Tibial artery (tissue), 4 donors: ENCODE data around the gene TCF23.

Experiments
- DNase-seq, 2 donors: peaks; one replicate each; pipeline ENCODE4 v3.0.0-alpha.2; 2019
- H3K27ac ChIP-seq, 2 donors: fragments of 200-600 bp; sonication (generic) in 1 of 2; 1 replicate in 1 of 2; 2 replicates in 1 of 2; pipeline ENCODE4 v1.5.1; 2018 to 2019; ENCODE audit warnings: mild to moderate bottlenecking in 1 of 2
- H3K27me3 ChIP-seq, 2 donors: fragments of 200-600 bp; sonication (generic) in 1 of 2; one replicate each; pipeline versions ENCODE4 v1.5.1 to v1.6.0; 2016 to 2019
- H3K36me3 ChIP-seq, 3 donors: fragments of 200-600 bp; sonication (generic) in 2 of 3; one replicate each; pipeline ENCODE4 v1.5.1; 2016 to 2019; ENCODE audit warnings: mild to moderate bottlenecking in 2 of 3
- H3K4me1 ChIP-seq, 4 donors: fragments of 200-600 bp; sonication (generic) in 2 of 4; 1 replicate in 3 of 4; 2 replicates in 1 of 4; pipeline ENCODE4 v1.5.1; 2016 to 2019
- H3K4me3 ChIP-seq, 2 donors: fragments of 200-600 bp; sonication (generic) in 1 of 2; 1 replicate in 1 of 2; 2 replicates in 1 of 2; pipeline ENCODE4 v1.5.1; 2018 to 2019; ENCODE audit warnings: mild to moderate bottlenecking in 2 of 2
- H3K9me3 ChIP-seq, 3 donors: fragments of 200-600 bp; sonication (generic) in 1 of 3; one replicate each; pipeline ENCODE4 v1.5.1; 2016 to 2019
- intact Hi-C: fragments of 100-400 bp; cut with DNase I; formaldehyde crosslinking; loops from one replicate; pipeline ENCODE4 v1.15.0; 2023; ENCODE audit warnings: low total_unique reads
- TF ChIP-seq, protein P1 (sequence below), 2 experiments: fragments of 200-600 bp in 1 of 2; fragments of 450-650 bp in 1 of 2; IDR thresholded peaks; one replicate each; pipeline ENCODE4 v1.5.1; 2017 to 2019; ENCODE audit warnings: antibody characterized with exemption in 2 of 2, mild to moderate bottlenecking in 1 of 2, moderate library complexity in 1 of 2

TCF23 gene

DNA sequence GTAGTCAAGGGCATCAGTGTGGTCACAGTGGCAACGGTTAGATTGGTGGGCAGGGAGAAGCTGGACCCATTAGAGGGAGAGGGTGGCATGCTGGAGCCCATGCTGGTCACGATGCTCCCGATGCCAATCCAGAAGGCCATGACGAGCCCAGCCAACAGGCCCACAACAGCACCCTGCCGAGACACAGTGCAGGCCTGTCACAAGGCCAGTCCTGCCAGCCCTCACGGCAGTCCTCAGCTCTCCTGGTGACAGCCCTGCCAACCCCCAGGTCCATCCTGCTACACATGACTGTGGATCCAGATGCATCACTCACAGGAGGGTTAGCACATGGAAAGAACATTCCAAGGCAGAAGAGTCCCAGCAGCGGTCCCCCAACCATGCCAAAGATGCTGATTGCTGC is 52.9 kb downstream of the TCF23 start:
- Histone ChIP-seq H3K27me3 (no peaks in the 10 kb centered on the region), H3K27ac (no peak overlapping the region), H3K9me3 (no peaks in the 10 kb centered on the region), H3K36me3 (peaks cover 39 to 76% (median 53%) of the 10 kb centered on the region in 3 donors), H3K4me3 (no peak overlapping the region), H3K4me1 (no peaks in the 10 kb centered on the region)
- intact Hi-C loops: no loop called here
- TF ChIP-seq, protein P1, sequence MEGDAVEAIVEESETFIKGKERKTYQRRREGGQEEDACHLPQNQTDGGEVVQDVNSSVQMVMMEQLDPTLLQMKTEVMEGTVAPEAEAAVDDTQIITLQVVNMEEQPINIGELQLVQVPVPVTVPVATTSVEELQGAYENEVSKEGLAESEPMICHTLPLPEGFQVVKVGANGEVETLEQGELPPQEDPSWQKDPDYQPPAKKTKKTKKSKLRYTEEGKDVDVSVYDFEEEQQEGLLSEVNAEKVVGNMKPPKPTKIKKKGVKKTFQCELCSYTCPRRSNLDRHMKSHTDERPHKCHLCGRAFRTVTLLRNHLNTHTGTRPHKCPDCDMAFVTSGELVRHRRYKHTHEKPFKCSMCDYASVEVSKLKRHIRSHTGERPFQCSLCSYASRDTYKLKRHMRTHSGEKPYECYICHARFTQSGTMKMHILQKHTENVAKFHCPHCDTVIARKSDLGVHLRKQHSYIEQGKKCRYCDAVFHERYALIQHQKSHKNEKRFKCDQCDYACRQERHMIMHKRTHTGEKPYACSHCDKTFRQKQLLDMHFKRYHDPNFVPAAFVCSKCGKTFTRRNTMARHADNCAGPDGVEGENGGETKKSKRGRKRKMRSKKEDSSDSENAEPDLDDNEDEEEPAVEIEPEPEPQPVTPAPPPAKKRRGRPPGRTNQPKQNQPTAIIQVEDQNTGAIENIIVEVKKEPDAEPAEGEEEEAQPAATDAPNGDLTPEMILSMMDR (IDR thresholded peaks at IDR 0.05): no peak
- no peak for DNase-seq

DNA sequence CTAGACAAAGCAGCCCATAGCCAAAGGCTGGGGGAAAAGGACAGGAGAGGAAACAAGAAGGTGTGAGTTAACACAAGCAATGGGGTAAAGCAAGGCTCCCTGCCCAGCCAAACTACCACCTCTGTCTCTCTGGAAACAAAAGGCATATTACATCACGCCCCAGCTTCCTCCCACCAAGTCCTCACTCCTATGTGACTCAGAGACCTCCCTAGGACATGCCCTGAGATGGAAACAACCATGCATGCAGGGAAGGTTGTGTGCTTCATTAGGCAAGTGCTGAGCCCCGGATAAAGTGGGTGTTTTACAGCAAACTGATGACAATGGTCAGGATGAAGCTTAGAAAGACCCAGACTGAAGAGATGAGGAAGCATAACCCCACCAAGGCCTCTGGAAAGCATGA is 54.0 kb downstream of the TCF23 start:
- peaks cover 48 to 87% (median 62%) of the 10 kb centered on the region in 3 donors for H3K36me3 ChIP-seq
- H3K4me3 ChIP-seq: no peak overlapping the region
- H3K4me1 ChIP-seq: no peaks in the 10 kb centered on the region
- H3K27me3 ChIP-seq: no peaks in the 10 kb centered on the region
- H3K27ac ChIP-seq: no peak overlapping the region
- intact Hi-C loops: loop anchor here (1.0 kb wide), 1 partner anchor 102 kb away; no protein-coding TSS in a partner anchor
- no peaks in the 10 kb centered on the region for H3K9me3 ChIP-seq
- TF ChIP-seq, protein P1 (IDR thresholded peaks at IDR 0.05): no peak
- no peak for DNase-seq

DNA sequence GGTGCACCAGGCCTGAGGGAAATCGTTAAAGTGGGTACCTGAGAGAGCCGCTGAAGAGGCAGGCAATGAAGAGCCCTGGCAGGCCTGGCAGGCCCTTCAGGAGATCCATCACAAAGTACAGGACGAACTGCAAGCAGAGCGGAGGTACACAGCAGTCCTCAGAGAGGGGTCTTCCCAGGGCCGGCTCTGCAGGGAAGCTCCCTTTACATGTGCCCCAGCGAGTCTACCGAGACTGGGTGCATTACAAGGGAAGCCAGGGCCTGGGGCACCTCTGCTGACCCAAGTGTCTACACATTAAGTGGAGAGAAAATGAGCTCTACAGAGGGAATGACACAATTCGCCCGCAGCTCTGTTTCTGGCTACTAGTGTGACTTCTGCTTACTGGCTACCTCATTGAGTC is 54.9 kb downstream of the TCF23 start:
- Histone ChIP-seq H3K36me3 (peaks cover 54 to 96% (median 68%) of the 10 kb centered on the region in 3 donors), H3K4me1 (no peaks in the 10 kb centered on the region), H3K27me3 (no peaks in the 10 kb centered on the region), H3K9me3 (no peaks in the 10 kb centered on the region), H3K27ac (no peak overlapping the region), H3K4me3 (no peak overlapping the region)
- no peak for DNase-seq
- intact Hi-C loops: loop anchor here (1.0 kb wide), 1 partner anchor 102 kb away; no protein-coding TSS in a partner anchor
- TF ChIP-seq, protein P1 (IDR thresholded peaks at IDR 0.05): no peak

DNA sequence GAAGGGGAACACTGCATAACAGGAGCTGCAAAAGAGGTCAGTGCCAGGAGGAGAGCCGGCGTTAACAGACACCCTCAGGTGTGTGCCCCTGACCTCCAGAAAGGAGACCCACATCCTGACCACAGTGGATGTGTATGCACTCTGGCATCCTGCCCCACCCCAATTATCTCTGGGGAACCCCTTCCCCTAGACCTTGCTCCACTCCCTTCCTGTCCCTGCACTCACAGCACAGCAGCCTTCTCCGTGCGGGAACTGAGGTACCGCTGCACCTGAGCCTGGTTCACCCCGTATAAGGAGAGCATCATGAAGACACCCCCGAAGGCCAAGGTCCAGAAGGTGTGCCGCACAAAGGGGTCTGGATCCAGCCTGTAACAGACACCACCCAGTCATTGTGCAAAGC is 55.8 kb downstream of the TCF23 start:
- DNase-seq: peak in 1 of 2 donors; percentile 51
- H3K27me3 ChIP-seq: no peaks in the 10 kb centered on the region
- H3K36me3 ChIP-seq: peaks cover 54 to 100% (median 68%) of the 10 kb centered on the region in 3 donors
- H3K4me3 ChIP-seq: no peak overlapping the region
- no peaks in the 10 kb centered on the region for H3K9me3 ChIP-seq
- intact Hi-C loops: no loop called here
- H3K4me1 ChIP-seq: peaks cover 0 to 2% (median 0%) of the 10 kb centered on the region in 4 donors
- H3K27ac ChIP-seq: no peak overlapping the region
- TF ChIP-seq, protein P1 (IDR thresholded peaks at IDR 0.05): no peak

DNA sequence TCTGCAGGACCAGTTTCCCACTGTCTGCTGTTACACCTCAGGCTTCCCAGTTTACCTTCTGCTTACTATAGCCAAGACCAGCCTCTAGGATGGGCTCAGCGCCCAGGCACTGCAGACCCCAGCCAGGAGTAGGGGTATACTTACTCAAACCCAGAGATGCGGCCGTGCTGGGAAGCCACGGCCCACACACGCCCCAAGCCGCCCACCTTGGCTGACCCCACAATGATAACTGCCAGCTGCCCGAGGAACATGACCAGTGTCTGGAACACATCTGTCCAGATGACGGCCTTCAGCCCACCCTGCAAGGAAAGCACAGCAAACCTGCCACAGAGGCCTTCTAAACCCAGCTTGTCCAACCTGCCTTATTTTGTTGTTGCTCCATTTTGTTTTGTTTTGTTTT is 56.4 kb downstream of the TCF23 start:
- H3K27me3 ChIP-seq: no peaks in the 10 kb centered on the region
- intact Hi-C loops: no loop called here
- peak in 1 of 2 donors; percentile 51 for DNase-seq
- H3K4me1 ChIP-seq: peaks cover 0 to 4% (median 0%) of the 10 kb centered on the region in 4 donors
- peaks cover 52 to 95% (median 66%) of the 10 kb centered on the region in 3 donors for H3K36me3 ChIP-seq
- H3K27ac ChIP-seq: no peak overlapping the region
- no peaks in the 10 kb centered on the region for H3K9me3 ChIP-seq
- H3K4me3 ChIP-seq: no peak overlapping the region
- TF ChIP-seq, protein P1 (IDR thresholded peaks at IDR 0.05): no peak

DNA sequence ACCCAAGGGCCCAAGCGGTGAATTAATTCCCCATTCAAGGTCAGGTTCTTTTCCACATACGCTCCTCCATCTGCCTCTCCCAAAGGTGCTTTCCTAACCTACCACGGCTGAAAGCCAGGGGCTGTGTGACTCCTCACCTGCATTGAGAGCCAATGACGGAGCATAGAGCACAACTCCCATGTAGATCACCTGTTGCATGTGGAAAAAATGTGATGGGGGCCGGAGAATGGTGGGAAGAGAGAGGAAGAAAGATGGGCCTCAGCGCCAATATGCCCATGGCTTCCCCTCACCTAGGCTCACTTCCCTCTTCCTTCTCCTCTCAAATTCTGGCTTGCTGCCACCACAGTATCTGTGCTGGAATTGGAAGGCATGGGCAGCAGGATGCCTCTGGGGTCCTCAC is 57.5 kb downstream of the TCF23 start:
- Histone ChIP-seq H3K9me3 (no peaks in the 10 kb centered on the region), H3K27me3 (no peaks in the 10 kb centered on the region), H3K36me3 (peaks cover 47 to 83% (median 54%) of the 10 kb centered on the region in 3 donors), H3K4me1 (peaks cover 0 to 10% (median 6%) of the 10 kb centered on the region in 4 donors), H3K27ac (no peak overlapping the region), H3K4me3 (no peak overlapping the region)
- DNase-seq: peak in 1 of 2 donors; percentile 21
- intact Hi-C loops: no loop called here
- TF ChIP-seq, protein P1 (IDR thresholded peaks at IDR 0.05): no peak
